ENCODE measurements around the gene IGF2BP2. TPM values are rescaled to one million over a fixed set of nuclear protein-coding genes. Genes with fewer than 3 reads are reported as not detected.

The IGF2BP2 gene
- total RNA-seq, 4 donors from 2014 or later: 5.4 to 7.9 (median 6.2) TPM

- DNase-seq (ENCODE audit: extremely low spot score): no peak
- no peak overlapping the region for H3K27ac ChIP-seq (replicated peaks in 1 of 4)
- TF ChIP-seq, protein P1, sequence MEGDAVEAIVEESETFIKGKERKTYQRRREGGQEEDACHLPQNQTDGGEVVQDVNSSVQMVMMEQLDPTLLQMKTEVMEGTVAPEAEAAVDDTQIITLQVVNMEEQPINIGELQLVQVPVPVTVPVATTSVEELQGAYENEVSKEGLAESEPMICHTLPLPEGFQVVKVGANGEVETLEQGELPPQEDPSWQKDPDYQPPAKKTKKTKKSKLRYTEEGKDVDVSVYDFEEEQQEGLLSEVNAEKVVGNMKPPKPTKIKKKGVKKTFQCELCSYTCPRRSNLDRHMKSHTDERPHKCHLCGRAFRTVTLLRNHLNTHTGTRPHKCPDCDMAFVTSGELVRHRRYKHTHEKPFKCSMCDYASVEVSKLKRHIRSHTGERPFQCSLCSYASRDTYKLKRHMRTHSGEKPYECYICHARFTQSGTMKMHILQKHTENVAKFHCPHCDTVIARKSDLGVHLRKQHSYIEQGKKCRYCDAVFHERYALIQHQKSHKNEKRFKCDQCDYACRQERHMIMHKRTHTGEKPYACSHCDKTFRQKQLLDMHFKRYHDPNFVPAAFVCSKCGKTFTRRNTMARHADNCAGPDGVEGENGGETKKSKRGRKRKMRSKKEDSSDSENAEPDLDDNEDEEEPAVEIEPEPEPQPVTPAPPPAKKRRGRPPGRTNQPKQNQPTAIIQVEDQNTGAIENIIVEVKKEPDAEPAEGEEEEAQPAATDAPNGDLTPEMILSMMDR (IDR thresholded peaks at IDR 0.05): no peak
- TF ChIP-seq POLR2A (IDR thresholded peaks at IDR 0.05; ENCODE audit: low read depth) (no peak), EP300 (IDR thresholded peaks at IDR 0.05) (no peak), POLR2AphosphoS5 (IDR thresholded peaks at IDR 0.05) (no peak)
- H3K36me3 ChIP-seq: peaks cover 0 to 4% (median 1%) of the 10 kb centered on the region in 4 donors
- intact Hi-C loops (cut with DNase I): no loop called here
- no peaks in the 10 kb centered on the region for H3K27me3 ChIP-seq
- 87% methylated on average over 10 of the region's 10 CpGs for WGBS
- H3K4me3 ChIP-seq: no peak overlapping the region
- peaks cover 0 to 22% (median 19%) of the 10 kb centered on the region in 4 donors for H3K4me1 ChIP-seq
- H3K9me3 ChIP-seq: no peaks in the 10 kb centered on the region
Observed at GRCh38 chr3:185649414-185649813, 175.4 kb downstream of the IGF2BP2 start.

DNA sequence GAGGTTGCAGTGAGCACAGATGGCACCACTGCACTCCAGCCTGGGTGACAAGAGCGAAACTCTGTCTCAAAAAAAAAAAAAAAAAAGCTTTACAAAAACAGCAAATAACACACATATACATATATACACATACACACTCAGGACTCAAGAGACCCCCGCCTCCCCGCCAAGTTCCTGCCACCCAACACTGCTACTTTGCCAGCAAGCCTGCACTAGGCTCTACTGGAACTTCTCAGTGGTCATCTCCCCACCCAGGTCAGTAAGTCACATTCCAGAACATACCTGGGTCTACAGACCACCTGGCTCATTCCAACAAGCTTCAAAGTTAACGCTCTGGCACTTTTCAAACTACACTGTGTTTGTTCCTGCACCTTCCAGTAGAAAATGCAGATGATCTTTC is 176.4 kb downstream of the IGF2BP2 start:
- Histone ChIP-seq H3K9me3 (no peaks in the 10 kb centered on the region), H3K27ac (replicated peaks in 1 of 4) (no peak overlapping the region), H3K36me3 (peaks cover 0 to 4% (median 1%) of the 10 kb centered on the region in 4 donors), H3K4me3 (no peak overlapping the region), H3K27me3 (no peaks in the 10 kb centered on the region), H3K4me1 (peaks cover 0 to 22% (median 19%) of the 10 kb centered on the region in 4 donors)
- 100% methylated on average over 4 of the region's 4 CpGs for WGBS
- TF ChIP-seq POLR2AphosphoS5 (IDR thresholded peaks at IDR 0.05) (no peak), EP300 (IDR thresholded peaks at IDR 0.05) (no peak)
- intact Hi-C loops (cut with DNase I): no loop called here
- DNase-seq (ENCODE audit: extremely low spot score): no peak

DNA sequence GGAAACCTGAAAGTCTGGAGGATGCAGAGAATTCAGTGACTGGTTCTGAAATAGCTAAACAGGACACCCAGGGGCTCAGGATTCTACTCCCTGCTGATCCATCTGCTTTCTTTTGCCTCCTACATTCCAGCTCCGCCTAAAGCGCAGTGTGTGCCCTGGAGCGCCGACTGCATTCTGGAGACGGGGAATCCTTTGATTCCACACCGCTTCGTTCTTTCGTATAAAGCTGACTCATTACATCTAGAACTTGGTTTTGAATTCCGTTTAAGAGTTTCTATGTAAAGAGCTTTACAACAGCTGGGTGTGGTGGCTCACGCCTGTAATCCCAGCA is 177.0 kb downstream of the IGF2BP2 start:
- TF ChIP-seq, protein P1 (IDR thresholded peaks at IDR 0.05): no peak
- no peak for TF ChIP-seq POLR2AphosphoS5 (IDR thresholded peaks at IDR 0.05)
- 98% methylated on average over 10 of the region's 10 CpGs for WGBS
- Histone ChIP-seq H3K4me1 (peaks cover 0 to 22% (median 19%) of the 10 kb centered on the region in 4 donors), H3K27ac (replicated peaks in 1 of 4) (no peak overlapping the region), H3K27me3 (no peaks in the 10 kb centered on the region), H3K36me3 (peaks cover 0 to 4% (median 1%) of the 10 kb centered on the region in 4 donors), H3K9me3 (no peaks in the 10 kb centered on the region), H3K4me3 (no peak overlapping the region)
- intact Hi-C loops (cut with DNase I): no loop called here
- no peak for DNase-seq (ENCODE audit: extremely low spot score)

GRCh38 chr3:185647134-185647879 is 177.5 kb downstream of the IGF2BP2 start:
- TF ChIP-seq, protein P1 (IDR thresholded peaks at IDR 0.05): no peak
- Histone ChIP-seq H3K27me3 (no peaks in the 10 kb centered on the region), H3K36me3 (peaks cover 0 to 4% (median 1%) of the 10 kb centered on the region in 4 donors), H3K4me1 (peaks cover 0 to 22% (median 19%) of the 10 kb centered on the region in 4 donors), H3K4me3 (no peak overlapping the region), H3K27ac (replicated peaks in 1 of 4) (no peak overlapping the region), H3K9me3 (no peaks in the 10 kb centered on the region)
- intact Hi-C loops (cut with DNase I): no loop called here
- 91% methylated on average over 19 of the region's 19 CpGs for WGBS
- no peak for DNase-seq (ENCODE audit: extremely low spot score)

DNA sequence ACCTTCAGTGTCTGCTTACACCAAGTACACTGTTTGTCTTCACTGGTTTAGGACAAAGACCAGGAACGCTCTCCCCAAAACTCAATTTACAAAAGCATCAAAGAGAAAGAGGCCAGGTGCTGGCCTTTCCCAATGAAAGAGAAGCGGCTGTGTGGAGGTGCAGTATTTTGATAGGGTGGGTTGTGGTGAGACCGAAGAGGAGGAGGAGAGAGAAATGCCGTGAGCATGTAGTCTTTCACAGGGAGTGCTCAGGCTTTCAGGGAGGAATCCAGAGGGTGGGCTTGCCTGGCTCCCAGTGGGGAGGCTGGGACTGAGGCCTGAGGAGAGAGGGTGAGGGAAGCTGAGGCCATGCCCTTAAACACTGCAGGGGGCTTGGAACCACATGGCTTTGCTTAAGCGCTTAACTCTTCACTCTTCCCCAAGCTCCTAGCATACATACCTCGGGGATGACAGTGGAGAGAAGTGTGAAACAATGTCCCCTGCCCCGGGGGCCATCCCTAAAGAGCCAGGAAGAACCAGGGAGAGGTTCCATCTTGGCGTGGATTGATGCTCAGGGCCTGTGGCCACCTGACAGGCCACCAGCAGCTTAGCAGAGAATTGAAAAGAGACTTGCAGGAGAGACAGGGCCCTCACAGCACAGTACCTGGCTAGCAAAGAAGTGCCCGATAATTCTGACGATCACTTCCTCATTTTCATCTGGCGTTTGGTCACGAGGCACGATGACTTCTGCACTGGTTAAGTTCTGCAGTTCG is 178.3 kb downstream of the IGF2BP2 start:
- no peak for DNase-seq (ENCODE audit: extremely low spot score)

More for the DNA sequence above, 178.3 kb downstream of the IGF2BP2 start:
- H3K4me3 ChIP-seq: no peak overlapping the region
- no peaks in the 10 kb centered on the region for H3K9me3 ChIP-seq
- H3K27ac ChIP-seq (replicated peaks in 1 of 4): peak overlapping the region in 3 of 4 donors; percentile 24 to 40 (median 35)
- no peaks in the 10 kb centered on the region for H3K27me3 ChIP-seq
- WGBS: 67% methylated on average over 14 of the region's 14 CpGs
- TF ChIP-seq, protein P1 (IDR thresholded peaks at IDR 0.05): no peak
- TF ChIP-seq POLR2A (IDR thresholded peaks at IDR 0.05; ENCODE audit: low read depth) (no peak), EP300 (IDR thresholded peaks at IDR 0.05) (no peak), POLR2AphosphoS5 (IDR thresholded peaks at IDR 0.05) (no peak)
- H3K4me1 ChIP-seq: peaks cover 0 to 22% (median 19%) of the 10 kb centered on the region in 4 donors
- H3K36me3 ChIP-seq: peaks cover 0 to 4% (median 1%) of the 10 kb centered on the region in 4 donors
- intact Hi-C loops (cut with DNase I): no loop called here
